ENCODE measurements around the gene PITPNB.
A peak's percentile ranks its signal among the peaks of the same experiment; 100 is the strongest.

Gene PITPNB

GRCh38 chr22:27833803-27834202 lies 85.3 kb downstream of the PITPNB start:
- no peak for DNase-seq (ENCODE audit: low read depth in 3 of 3)

- DNase-seq (ENCODE audit: low read depth in 3 of 3), result no peak
These were observed 86.5 kb downstream of the PITPNB start for GRCh38 chr22:27832606-27833005.

- DNase-seq (ENCODE audit: low read depth in 3 of 3), result no peak
These were observed 89.4 kb downstream of the PITPNB start for GRCh38 chr22:27829620-27830019.

- no peak for DNase-seq (ENCODE audit: low read depth in 3 of 3)
These were observed 91.2 kb downstream of the PITPNB start for GRCh38 chr22:27827604-27828587.

GRCh38 chr22:27825174-27825573 lies 93.9 kb downstream of the PITPNB start:
- DNase-seq (ENCODE audit: low read depth in 3 of 3), result peak in 1 of 3 experiments; percentile 27

- no peak for DNase-seq (ENCODE audit: low read depth in 3 of 3)
These were observed 95.8 kb downstream of the PITPNB start for GRCh38 chr22:27823221-27823620.

- no peak for DNase-seq (ENCODE audit: low read depth in 3 of 3)
These were observed 97.9 kb downstream of the PITPNB start for GRCh38 chr22:27820896-27821866.

- no peak for DNase-seq (ENCODE audit: low read depth in 3 of 3)
These were observed 102.5 kb downstream of the PITPNB start for GRCh38 chr22:27816552-27816951.

- no peak for DNase-seq (ENCODE audit: low read depth in 3 of 3)
These were observed 103.1 kb downstream of the PITPNB start for GRCh38 chr22:27815826-27816530.

GRCh38 chr22:27814993-27815392 lies 104.1 kb downstream of the PITPNB start:
- no peak for DNase-seq (ENCODE audit: low read depth in 3 of 3)

- DNase-seq (ENCODE audit: low read depth in 3 of 3), result no peak
These were observed 107.3 kb downstream of the PITPNB start for GRCh38 chr22:27811778-27812177.

GRCh38 chr22:27810609-27811151 lies 108.4 kb downstream of the PITPNB start:
- no peak for DNase-seq (ENCODE audit: low read depth in 3 of 3)

GRCh38 chr22:27809700-27810608 lies 109.1 kb downstream of the PITPNB start:
- DNase-seq (ENCODE audit: low read depth in 3 of 3), result no peak

- DNase-seq (ENCODE audit: low read depth in 3 of 3), result no peak
These were observed 109.8 kb downstream of the PITPNB start for GRCh38 chr22:27809226-27809603.

GRCh38 chr22:27808451-27809225 lies 110.4 kb downstream of the PITPNB start:
- no peak for DNase-seq (ENCODE audit: low read depth in 3 of 3)

GRCh38 chr22:27805841-27806240 lies 113.2 kb downstream of the PITPNB start:
- no peak for DNase-seq (ENCODE audit: low read depth in 3 of 3)

GRCh38 chr22:27804470-27805297 lies 114.4 kb downstream of the PITPNB start:
- peak in 1 of 3 experiments; percentile 56 for DNase-seq (ENCODE audit: low read depth in 3 of 3)

GRCh38 chr22:27803841-27804415 lies 115.1 kb downstream of the PITPNB start:
- no peak for DNase-seq (ENCODE audit: low read depth in 3 of 3)

All from stimulated activated CD4-positive, alpha-beta T cell treated with anti-CD3 and anti-CD28 coated beads, TNF-alpha, amount 100 ng/mL, for 24 hours (primary cell).